ENCODE measurements around the gene VAV1.

The VAV1 gene

DNA sequence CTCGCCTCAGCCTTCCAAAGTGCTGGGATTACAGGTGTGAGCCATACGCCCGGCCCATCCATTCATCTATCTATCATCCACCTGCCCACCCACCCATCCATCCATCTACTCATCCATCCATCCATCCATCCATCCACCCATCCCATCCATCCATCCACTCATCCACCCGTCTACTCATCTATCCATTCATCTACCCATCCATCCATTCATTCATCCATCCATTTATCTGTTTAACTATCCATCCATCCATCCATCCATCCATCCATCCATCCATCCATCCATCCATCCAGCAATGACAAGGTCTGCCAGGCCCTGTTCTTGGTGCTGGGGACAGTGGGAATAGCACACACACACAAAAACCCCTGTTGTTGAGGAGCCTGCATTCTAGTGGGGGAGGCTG lies 4.5 kb downstream of the VAV1 start:
- Histone ChIP-seq H3K4me2 (ENCODE audit: low read depth, low read length, poor library complexity, severe bottlenecking) (no peak overlapping the region), H2AFZ (ENCODE audit: low read depth, low read length, severe bottlenecking) (no peak overlapping the region), H3K27me3 (ENCODE audit: low read length) (no peaks in the 10 kb centered on the region), H4K20me1 (ENCODE audit: low read depth, low read length) (peaks cover 3% of the 10 kb centered on the region; the same call in 1 of the 2 replicates), H3K79me2 (ENCODE audit: insufficient read depth, low read length) (peaks cover 88% of the 10 kb centered on the region), H3F3A (ENCODE audit: insufficient read depth) (peaks cover 13% of the 10 kb centered on the region; the same call in 1 of the 2 replicates), H3K9ac (ENCODE audit: low read length) (no peak overlapping the region), H3K4me3 (ENCODE audit: insufficient read depth, low read length, poor library complexity, severe bottlenecking) (no peak overlapping the region), H3K36me3 (ENCODE audit: low read length) (no peaks in the 10 kb centered on the region), H3K27ac (ENCODE audit: low read depth, low read length) (no peak overlapping the region), H3K9me2 (replicated peaks; ENCODE audit: insufficient read depth, low read length) (no peaks in the 10 kb centered on the region), H3K9me3 (ENCODE audit: insufficient read depth, low read length) (no peaks in the 10 kb centered on the region)
- no peak for TF ChIP-seq EZH2phosphoT487 (conservative IDR thresholded peaks at IDR 0.05; ENCODE audit: low read length)
- TF ChIP-seq, protein P1, sequence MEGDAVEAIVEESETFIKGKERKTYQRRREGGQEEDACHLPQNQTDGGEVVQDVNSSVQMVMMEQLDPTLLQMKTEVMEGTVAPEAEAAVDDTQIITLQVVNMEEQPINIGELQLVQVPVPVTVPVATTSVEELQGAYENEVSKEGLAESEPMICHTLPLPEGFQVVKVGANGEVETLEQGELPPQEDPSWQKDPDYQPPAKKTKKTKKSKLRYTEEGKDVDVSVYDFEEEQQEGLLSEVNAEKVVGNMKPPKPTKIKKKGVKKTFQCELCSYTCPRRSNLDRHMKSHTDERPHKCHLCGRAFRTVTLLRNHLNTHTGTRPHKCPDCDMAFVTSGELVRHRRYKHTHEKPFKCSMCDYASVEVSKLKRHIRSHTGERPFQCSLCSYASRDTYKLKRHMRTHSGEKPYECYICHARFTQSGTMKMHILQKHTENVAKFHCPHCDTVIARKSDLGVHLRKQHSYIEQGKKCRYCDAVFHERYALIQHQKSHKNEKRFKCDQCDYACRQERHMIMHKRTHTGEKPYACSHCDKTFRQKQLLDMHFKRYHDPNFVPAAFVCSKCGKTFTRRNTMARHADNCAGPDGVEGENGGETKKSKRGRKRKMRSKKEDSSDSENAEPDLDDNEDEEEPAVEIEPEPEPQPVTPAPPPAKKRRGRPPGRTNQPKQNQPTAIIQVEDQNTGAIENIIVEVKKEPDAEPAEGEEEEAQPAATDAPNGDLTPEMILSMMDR (IDR thresholded peaks at IDR 0.05; ENCODE audit: insufficient read depth, low read length, poor library complexity, severe bottlenecking): no peak

DNA sequence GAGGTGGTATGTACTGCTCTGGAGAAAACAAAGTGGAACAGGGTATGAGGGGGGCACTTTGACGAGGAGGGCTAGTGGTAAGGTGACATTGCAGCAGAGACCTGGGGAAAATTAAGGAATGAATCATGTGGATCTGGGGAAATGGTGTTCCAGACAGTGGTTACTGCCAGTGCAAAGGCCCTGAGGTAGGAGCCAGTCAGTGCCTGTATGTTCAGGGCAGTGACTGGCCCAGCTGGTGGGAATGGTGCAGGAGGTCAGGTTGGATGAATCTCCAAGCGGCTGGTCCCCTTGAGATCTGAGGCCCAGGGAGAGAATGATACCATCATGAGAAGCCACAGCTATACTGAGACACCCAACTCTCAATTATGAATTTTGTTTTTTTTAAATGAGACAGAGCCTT lies 4.9 kb downstream of the VAV1 start:
- H2AFZ ChIP-seq (ENCODE audit: low read depth, low read length, severe bottlenecking): no peak overlapping the region
- no peaks in the 10 kb centered on the region for H3K9me3 ChIP-seq (ENCODE audit: insufficient read depth, low read length)
- H3K4me3 ChIP-seq (ENCODE audit: insufficient read depth, low read length, poor library complexity, severe bottlenecking): no peak overlapping the region
- no peak overlapping the region for H3K4me2 ChIP-seq (ENCODE audit: low read depth, low read length, poor library complexity, severe bottlenecking)
- H3K9ac ChIP-seq (ENCODE audit: low read length): no peak overlapping the region
- H3K27ac ChIP-seq (ENCODE audit: low read depth, low read length): no peak overlapping the region
- TF ChIP-seq, protein P1 (IDR thresholded peaks at IDR 0.05; ENCODE audit: insufficient read depth, low read length, poor library complexity, severe bottlenecking): no peak
- TF ChIP-seq EZH2phosphoT487 (conservative IDR thresholded peaks at IDR 0.05; ENCODE audit: low read length): no peak
- no peaks in the 10 kb centered on the region for H3K27me3 ChIP-seq (ENCODE audit: low read length)
- no peaks in the 10 kb centered on the region for H3K36me3 ChIP-seq (ENCODE audit: low read length)
- peaks cover 13% of the 10 kb centered on the region; the same call in 1 of the 2 replicates for H3F3A ChIP-seq (ENCODE audit: insufficient read depth)
- no peaks in the 10 kb centered on the region for H3K9me2 ChIP-seq (replicated peaks; ENCODE audit: insufficient read depth, low read length)
- peaks cover 3% of the 10 kb centered on the region; the same call in 1 of the 2 replicates for H4K20me1 ChIP-seq (ENCODE audit: low read depth, low read length)
- H3K79me2 ChIP-seq (ENCODE audit: insufficient read depth, low read length): peaks cover 91% of the 10 kb centered on the region

DNA sequence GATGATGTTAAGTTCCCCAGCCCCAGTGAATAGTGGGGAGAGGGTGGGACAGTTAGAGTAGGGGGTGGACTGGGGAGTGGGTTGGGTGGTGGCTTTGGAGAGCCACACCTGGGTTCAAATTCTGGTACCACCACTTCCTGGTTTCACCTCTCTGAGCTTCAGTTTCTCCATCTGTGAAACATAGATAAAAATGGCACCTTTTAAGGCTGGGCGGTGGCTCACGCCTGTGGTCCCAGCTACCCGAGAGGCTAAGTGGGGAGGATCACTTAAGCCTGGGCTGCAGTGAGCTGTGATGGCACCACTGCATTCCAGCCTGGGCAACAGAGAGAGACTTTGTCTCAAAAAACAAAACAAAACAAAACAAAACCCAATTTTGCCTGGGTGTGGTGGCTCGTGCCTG lies 5.9 kb downstream of the VAV1 start:
- Histone ChIP-seq H3K27ac (ENCODE audit: low read depth, low read length) (no peak overlapping the region), H3F3A (ENCODE audit: insufficient read depth) (peaks cover 8% of the 10 kb centered on the region; the same call in 1 of the 2 replicates), H3K9ac (ENCODE audit: low read length) (no peak overlapping the region), H3K4me3 (ENCODE audit: insufficient read depth, low read length, poor library complexity, severe bottlenecking) (no peak overlapping the region), H4K20me1 (ENCODE audit: low read depth, low read length) (peaks cover 3% of the 10 kb centered on the region; the same call in 1 of the 2 replicates), H3K27me3 (ENCODE audit: low read length) (no peaks in the 10 kb centered on the region), H3K9me2 (replicated peaks; ENCODE audit: insufficient read depth, low read length) (no peaks in the 10 kb centered on the region), H2AFZ (ENCODE audit: low read depth, low read length, severe bottlenecking) (no peak overlapping the region), H3K4me2 (ENCODE audit: low read depth, low read length, poor library complexity, severe bottlenecking) (no peak overlapping the region), H3K9me3 (ENCODE audit: insufficient read depth, low read length) (no peaks in the 10 kb centered on the region), H3K79me2 (ENCODE audit: insufficient read depth, low read length) (peaks cover 93% of the 10 kb centered on the region), H3K36me3 (ENCODE audit: low read length) (no peaks in the 10 kb centered on the region)
- TF ChIP-seq EZH2phosphoT487 (conservative IDR thresholded peaks at IDR 0.05; ENCODE audit: low read length): no peak
- TF ChIP-seq, protein P1 (IDR thresholded peaks at IDR 0.05; ENCODE audit: insufficient read depth, low read length, poor library complexity, severe bottlenecking): no peak

Measured in SU-DHL-6 (cell line).